HCT116 (cell line): Measurements from ENCODE around the gene NFKB1.

Experiments used
- CEBPB ChIP-seq: IDR thresholded peaks from 2 replicates; pipeline ENCODE4 v1.6.1; 2012; ENCODE audit warnings: low read depth
- EZH2 ChIP-seq: fragments of 200-600 bp; sonication (generic); IDR thresholded peaks from 2 replicates; pipeline ENCODE4 v1.6.1; 2017; ENCODE audit warnings: antibody characterized with exemption, mixed run types
- MAX ChIP-seq: IDR thresholded peaks from 2 replicates; pipeline ENCODE4 v1.6.1; 2012
- POLR2A ChIP-seq: IDR thresholded peaks from 2 replicates; pipeline ENCODE4 v1.7.0; 2011; ENCODE audit warnings: borderline replicate concordance; ENCODE audit not compliant: insufficient read depth, insufficient read length; ENCODE audit errors: extremely low read depth
- POLR2AphosphoS5 ChIP-seq: IDR thresholded peaks from 2 replicates; pipeline ENCODE4 v1.6.1; 2011; ENCODE audit warnings: mild to moderate bottlenecking, low read depth, low read length, moderate library complexity
- ZFX ChIP-seq: fragments of 450-650 bp; IDR thresholded peaks from 2 replicates; pipeline ENCODE4 v1.6.1; 2017
- TF ChIP-seq, protein P1 (sequence below), 3 experiments: fragments of 200-600 bp in 1 of 3; sonication (generic) in 1 of 3; IDR thresholded peaks in 2 of 3; conservative IDR thresholded peaks in 1 of 3; 2 replicates each; pipeline ENCODE4 v1.5.1; 2012 to 2017; ENCODE audit warnings: low read depth in 2 of 3, low read length in 2 of 3, antibody characterized with exemption in 1 of 3, borderline replicate concordance in 1 of 3, control low read depth in 1 of 3, mild to moderate bottlenecking in 1 of 3, mixed read lengths in 1 of 3, mixed run types in 1 of 3, moderate library complexity in 1 of 3; ENCODE audit not compliant: insufficient read depth in 1 of 3

DNA sequence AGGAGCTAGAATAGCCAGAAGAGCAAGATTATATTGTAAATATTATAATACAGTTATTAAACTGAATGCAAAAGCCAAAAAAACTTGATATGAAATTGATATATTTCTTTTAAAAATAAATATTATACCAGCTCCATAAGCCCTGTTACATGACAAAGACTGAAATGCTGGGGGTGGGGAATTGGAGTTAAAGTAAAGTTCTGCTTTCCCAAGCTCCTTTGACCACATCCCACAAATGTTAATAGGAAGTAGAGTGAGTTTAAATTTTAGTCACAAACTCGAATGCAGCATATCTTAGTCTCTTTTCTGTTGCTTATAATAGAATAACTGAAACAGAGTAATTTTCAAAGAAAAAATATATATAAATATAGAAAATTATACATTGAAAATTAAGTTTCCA lies 46.9 kb upstream of the NFKB1 start:
- TF ChIP-seq EZH2 (no peak), ZFX (no peak), POLR2A (no peak), CEBPB (no peak), POLR2AphosphoS5 (no peak), MAX (no peak)
- TF ChIP-seq, protein P1, sequence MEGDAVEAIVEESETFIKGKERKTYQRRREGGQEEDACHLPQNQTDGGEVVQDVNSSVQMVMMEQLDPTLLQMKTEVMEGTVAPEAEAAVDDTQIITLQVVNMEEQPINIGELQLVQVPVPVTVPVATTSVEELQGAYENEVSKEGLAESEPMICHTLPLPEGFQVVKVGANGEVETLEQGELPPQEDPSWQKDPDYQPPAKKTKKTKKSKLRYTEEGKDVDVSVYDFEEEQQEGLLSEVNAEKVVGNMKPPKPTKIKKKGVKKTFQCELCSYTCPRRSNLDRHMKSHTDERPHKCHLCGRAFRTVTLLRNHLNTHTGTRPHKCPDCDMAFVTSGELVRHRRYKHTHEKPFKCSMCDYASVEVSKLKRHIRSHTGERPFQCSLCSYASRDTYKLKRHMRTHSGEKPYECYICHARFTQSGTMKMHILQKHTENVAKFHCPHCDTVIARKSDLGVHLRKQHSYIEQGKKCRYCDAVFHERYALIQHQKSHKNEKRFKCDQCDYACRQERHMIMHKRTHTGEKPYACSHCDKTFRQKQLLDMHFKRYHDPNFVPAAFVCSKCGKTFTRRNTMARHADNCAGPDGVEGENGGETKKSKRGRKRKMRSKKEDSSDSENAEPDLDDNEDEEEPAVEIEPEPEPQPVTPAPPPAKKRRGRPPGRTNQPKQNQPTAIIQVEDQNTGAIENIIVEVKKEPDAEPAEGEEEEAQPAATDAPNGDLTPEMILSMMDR (IDR thresholded peaks at IDR 0.05 in 2 of 3, conservative IDR thresholded peaks at IDR 0.05 in 1 of 3; ENCODE audit: borderline replicate concordance in 1 of 3, insufficient read depth in 1 of 3, low read depth in 2 of 3, low read length in 2 of 3), result no peak
